AG04450 (cell line): ENCODE results near the gene CTDP1. TPM values are rescaled to one million over a fixed set of nuclear protein-coding genes. Genes with fewer than 3 reads are reported as not detected.
"Not testable (repeated sequence)": the region's sequence is repeated elsewhere in the genome, so short reads cannot be mapped to it uniquely, and the experiment has no call there.

ENCODE experiments used
- CTCF ChIA-PET: fragments of 300-600, 350-600 bp; formaldehyde crosslinking; extraction: SDS; loops from one replicate; lab custom pipeline; 2022; ENCODE audit warnings: antibody characterized with exemption, inconsistent platforms; lab: Charles Lee
- POLR2A ChIA-PET: fragments of 350-600 bp; formaldehyde crosslinking; extraction: SDS; loops from one replicate; lab custom pipeline; 2021; ENCODE audit warnings: antibody characterized with exemption, inconsistent platforms; lab: Yijun Ruan, JAX
- DNase-seq: peaks from one replicate; pipeline ENCODE4 v3.0.0-alpha.2; 2011; ENCODE audit warnings: low read depth, low spot score
- H3K27ac ChIP-seq: one replicate; pipeline ENCODE4 v1.5.1; 2012; ENCODE audit warnings: low read depth, low read length, control low read depth
- H3K27me3 ChIP-seq: one replicate; pipeline ENCODE4 v1.6.0; 2012; ENCODE audit warnings: low read length; ENCODE audit not compliant: control insufficient read depth, insufficient read depth
- H3K4me3 ChIP-seq: 2 replicates; pipeline ENCODE4 v1.5.1; 2011; ENCODE audit warnings: mild to moderate bottlenecking, low read depth, low read length, control low read depth
- H3K9me3 ChIP-seq: 2 replicates; pipeline ENCODE4 v1.5.1; 2012; ENCODE audit warnings: low read length; ENCODE audit not compliant: control insufficient read depth, insufficient read depth
- CTCF ChIP-seq: IDR thresholded peaks from 2 replicates; pipeline ENCODE4 v1.5.1; 2011; ENCODE audit warnings: low read depth, low read length, control low read depth, inconsistent platforms
- polyA plus RNA-seq: library from polyadenylated mRNA; depleted of rRNA; stranded (reverse); fragments of >200 nt; gene quantifications from 2 replicates; pipeline ENCODE4 v1.2.3, GENCODE V29; 2011

The CTDP1 gene
- polyA plus RNA-seq, 1 experiment, result 8.4 TPM

DNA sequence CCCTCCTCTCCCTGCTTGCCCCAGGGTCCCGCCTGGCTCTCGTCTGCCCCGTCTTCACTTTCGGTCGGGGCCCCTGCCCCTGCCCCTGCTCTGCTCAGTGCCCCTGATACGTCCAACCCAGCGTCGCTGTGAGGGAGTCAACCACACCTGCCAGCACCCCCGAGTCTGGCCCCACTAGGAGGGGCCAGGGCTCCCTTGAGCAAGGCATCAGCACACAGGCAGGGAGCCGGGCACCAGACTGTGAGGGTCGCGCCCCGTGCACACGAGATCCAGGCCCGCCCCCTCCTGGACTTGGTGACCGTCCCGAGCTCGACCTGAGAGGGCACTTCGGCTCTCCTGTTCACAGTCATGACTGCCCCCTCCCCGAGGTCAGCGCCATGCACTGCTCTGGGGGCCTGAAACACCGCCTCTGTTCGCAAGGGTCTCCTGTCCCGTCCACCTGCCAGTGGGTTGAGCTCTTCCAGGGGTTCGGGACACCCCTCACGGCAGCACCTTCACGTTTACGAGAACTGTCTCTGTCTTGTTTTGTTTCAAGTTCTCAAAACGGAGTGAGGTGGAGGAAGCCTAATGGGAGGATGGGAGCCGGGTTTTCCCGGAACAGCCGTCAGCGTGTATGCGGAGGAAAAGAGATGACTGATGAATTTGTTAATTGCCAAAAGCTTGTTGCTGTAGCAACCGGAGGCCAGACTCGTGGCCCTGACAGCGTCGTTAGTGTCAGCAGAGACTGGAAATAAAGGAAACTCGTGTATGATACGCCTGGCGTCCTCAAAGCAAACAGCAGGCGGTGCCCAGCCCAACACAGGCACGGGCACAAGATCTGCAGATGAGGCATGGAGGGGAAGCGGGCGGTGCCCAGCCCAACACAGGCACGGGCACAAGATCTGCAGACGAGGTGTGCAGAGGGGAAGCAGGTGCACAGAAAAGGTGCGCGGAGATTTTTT, 69.9 kb downstream of the CTDP1 start:
- no peak overlapping the region for H3K4me3 ChIP-seq
- H3K27ac ChIP-seq, result no peak overlapping the region
- TF ChIP-seq CTCF, result no peak
- no peaks in the 10 kb centered on the region for H3K27me3 ChIP-seq
- ChIA-PET POLR2A (no interaction called here), CTCF (interaction anchor here (0.6 kb wide), 1 partner anchor 220 kb away, joined by 3 read pairs; no protein-coding TSS in a partner anchor)
- DNase-seq, result no peak
- peaks cover 21% of the 10 kb centered on the region for H3K9me3 ChIP-seq

GRCh38 chr18:79750980-79751571, 71.5 kb downstream of the CTDP1 start:
- DNase-seq, result no peak
- ChIA-PET POLR2A (no interaction called here), CTCF (no interaction called here)
- H3K27me3 ChIP-seq, result no peaks in the 10 kb centered on the region
- peaks cover 20% of the 10 kb centered on the region; the same call in 1 of the 2 replicates for H3K9me3 ChIP-seq
- TF ChIP-seq CTCF, result no peak
- H3K4me3 ChIP-seq, result no peak overlapping the region
- no peak overlapping the region for H3K27ac ChIP-seq

DNA sequence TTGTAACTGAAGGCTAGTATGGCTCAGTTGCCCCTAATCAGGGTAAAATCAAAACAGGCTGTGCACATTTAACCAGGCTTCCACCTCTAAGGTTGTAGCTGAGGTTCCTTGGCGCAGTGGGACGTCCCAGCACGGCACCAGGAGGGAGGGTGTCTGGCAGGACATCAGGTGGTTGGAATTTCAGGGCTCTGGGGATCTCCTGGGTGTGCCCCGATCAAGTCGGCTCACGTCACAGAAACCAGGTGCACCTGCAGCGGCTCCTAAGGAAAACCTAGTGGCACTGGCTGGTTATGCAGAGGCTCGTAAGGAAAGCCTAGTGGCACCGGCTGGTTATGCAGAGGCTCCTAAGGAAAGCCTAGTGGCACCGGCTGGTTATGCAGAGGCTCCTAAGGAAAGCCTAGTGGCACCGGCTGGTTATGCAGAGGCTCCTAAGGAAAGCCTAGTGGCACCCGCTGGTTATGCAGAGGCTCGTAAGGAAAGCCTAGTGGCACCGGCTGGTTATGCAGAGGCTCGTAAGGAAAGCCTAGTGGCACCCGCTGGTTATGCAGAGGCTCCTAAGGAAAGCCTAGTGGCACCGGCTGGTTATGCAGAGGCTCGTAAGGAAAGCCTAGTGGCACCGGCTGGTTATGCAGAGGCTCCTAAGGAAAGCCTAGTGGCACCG, 72.4 kb downstream of the CTDP1 start:
- CTCF ChIA-PET, result not testable (repeated sequence)

DNA sequence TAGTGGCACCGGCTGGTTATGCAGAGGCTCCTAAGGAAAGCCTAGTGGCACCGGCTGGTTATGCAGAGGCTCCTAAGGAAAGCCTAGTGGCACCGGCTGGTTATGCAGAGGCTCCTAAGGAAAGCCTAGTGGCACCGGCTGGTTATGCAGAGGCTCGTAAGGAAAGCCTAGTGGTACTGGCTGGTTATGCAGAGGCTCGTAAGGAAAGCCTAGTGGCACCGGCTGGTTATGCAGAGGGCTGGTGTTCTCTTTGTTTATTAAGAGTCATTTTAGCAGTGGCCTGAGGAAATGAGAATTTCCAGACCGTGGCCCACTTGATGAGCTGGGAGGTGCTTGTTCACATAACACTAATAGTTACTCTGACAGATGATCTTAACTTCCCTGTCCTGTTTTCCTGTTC, 73.3 kb downstream of the CTDP1 start:
- H3K27me3 ChIP-seq, CTCF ChIA-PET, H3K4me3 ChIP-seq, DNase-seq, H3K27ac ChIP-seq, POLR2A ChIA-PET: not testable (repeated sequence)
- H3K9me3 ChIP-seq, result peaks cover 15% of the 10 kb centered on the region; the same call in 1 of the 2 replicates

More for the DNA sequence above, 72.4 kb downstream of the CTDP1 start:
- POLR2A ChIA-PET, H3K4me3 ChIP-seq, DNase-seq, H3K27ac ChIP-seq, H3K27me3 ChIP-seq: not testable (repeated sequence)
- H3K9me3 ChIP-seq, result peaks cover 21% of the 10 kb centered on the region; the same call in 1 of the 2 replicates

DNA sequence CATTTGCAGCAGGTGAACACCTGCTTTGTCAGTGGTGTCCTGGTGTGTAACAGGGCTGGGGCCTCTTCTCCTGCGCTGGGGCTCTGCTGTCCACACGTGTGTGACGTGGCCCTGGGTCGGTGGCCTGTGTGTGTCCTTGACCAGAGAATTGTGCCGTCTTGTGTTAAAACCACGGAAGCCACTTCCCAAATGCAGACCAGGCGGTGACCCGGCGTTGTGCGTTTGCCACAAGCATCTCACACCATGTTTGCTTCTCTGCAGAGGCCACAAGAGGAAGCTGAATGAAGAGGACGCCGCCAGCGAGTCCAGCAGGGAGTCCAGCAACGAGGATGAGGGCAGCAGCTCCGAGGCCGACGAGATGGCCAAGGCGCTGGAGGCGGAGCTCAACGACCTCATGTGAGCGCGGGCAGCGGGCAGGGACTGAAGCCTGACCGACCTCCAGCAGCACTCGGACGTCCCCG, 73.8 kb downstream of the CTDP1 start:
- no peak for DNase-seq
- peaks cover 11% of the 10 kb centered on the region; the same call in 1 of the 2 replicates for H3K9me3 ChIP-seq
- no peaks in the 10 kb centered on the region for H3K27me3 ChIP-seq
- no peak overlapping the region for H3K4me3 ChIP-seq
- H3K27ac ChIP-seq, result no peak overlapping the region
- ChIA-PET CTCF (no interaction called here), POLR2A (no interaction called here)
- TF ChIP-seq CTCF, result no peak
